Neural progenitor cell (in vitro differentiated cells): ENCODE measurements around the gene DAP.

Source experiments
- EZH2phosphoT487 ChIP-seq: fragments of 200-600 bp; sonication (generic); IDR thresholded peaks from 2 replicates; pipeline ENCODE4 v1.6.1; 2017; ENCODE audit warnings: antibody characterized with exemption
- TF ChIP-seq, protein P1 (sequence below): fragments of 200-600 bp; sonication (generic); IDR thresholded peaks from 2 replicates; pipeline ENCODE4 v1.5.1; 2017; ENCODE audit warnings: antibody characterized with exemption, mild to moderate bottlenecking

- TF ChIP-seq, protein P1, sequence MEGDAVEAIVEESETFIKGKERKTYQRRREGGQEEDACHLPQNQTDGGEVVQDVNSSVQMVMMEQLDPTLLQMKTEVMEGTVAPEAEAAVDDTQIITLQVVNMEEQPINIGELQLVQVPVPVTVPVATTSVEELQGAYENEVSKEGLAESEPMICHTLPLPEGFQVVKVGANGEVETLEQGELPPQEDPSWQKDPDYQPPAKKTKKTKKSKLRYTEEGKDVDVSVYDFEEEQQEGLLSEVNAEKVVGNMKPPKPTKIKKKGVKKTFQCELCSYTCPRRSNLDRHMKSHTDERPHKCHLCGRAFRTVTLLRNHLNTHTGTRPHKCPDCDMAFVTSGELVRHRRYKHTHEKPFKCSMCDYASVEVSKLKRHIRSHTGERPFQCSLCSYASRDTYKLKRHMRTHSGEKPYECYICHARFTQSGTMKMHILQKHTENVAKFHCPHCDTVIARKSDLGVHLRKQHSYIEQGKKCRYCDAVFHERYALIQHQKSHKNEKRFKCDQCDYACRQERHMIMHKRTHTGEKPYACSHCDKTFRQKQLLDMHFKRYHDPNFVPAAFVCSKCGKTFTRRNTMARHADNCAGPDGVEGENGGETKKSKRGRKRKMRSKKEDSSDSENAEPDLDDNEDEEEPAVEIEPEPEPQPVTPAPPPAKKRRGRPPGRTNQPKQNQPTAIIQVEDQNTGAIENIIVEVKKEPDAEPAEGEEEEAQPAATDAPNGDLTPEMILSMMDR = no peak
- TF ChIP-seq EZH2phosphoT487 = no peak
These were observed 127.0 kb downstream of the DAP start for GRCh38 chr5:10634050-10634449.
